Cortex of kidney (tissue), 1 donor: ENCODE measurements around the gene KRTAP5-7.
"Not testable (repeated sequence)": the region's sequence is repeated elsewhere in the genome, so short reads cannot be mapped to it uniquely, and the experiment has no call there.

Experiments used
- DNase-seq: peaks from one replicate; lab custom pipeline; 2025; lab: John Stamatoyannopoulos, UW

Gene KRTAP5-7

GRCh38 chr11:71526796-71527575, at the start of gene KRTAP5-7:
Gene KRTAP5-7 (plus strand): TSS chr11:71527267. CDS start chr11:71527301, 34 bp downstream.
- DNase-seq = not testable (repeated sequence)

- DNase-seq = no peak
These were observed 49.2 kb upstream of the KRTAP5-7 start for GRCh38 chr11:71477641-71478527.

- DNase-seq = no peak
These were observed 48.6 kb upstream of the KRTAP5-7 start for GRCh38 chr11:71478528-71478840.

GRCh38 chr11:71481101-71481960, 45.7 kb upstream of the KRTAP5-7 start:
- no peak for DNase-seq

GRCh38 chr11:71482216-71482615, 44.9 kb upstream of the KRTAP5-7 start:
- no peak for DNase-seq

GRCh38 chr11:71482746-71483364, 44.2 kb upstream of the KRTAP5-7 start:
- DNase-seq = no peak

GRCh38 chr11:71483692-71484091, 43.4 kb upstream of the KRTAP5-7 start:
- no peak for DNase-seq

- DNase-seq = no peak
These were observed 42.6 kb upstream of the KRTAP5-7 start for GRCh38 chr11:71484248-71485062.

GRCh38 chr11:71485063-71485399, 42.0 kb upstream of the KRTAP5-7 start:
- no peak for DNase-seq

- no peak for DNase-seq
These were observed 41.6 kb upstream of the KRTAP5-7 start for GRCh38 chr11:71485466-71485865.

GRCh38 chr11:71486320-71486719, 40.7 kb upstream of the KRTAP5-7 start:
- no peak for DNase-seq

- no peak for DNase-seq
These were observed 38.3 kb upstream of the KRTAP5-7 start for GRCh38 chr11:71488681-71489270.

- DNase-seq = no peak
These were observed 37.6 kb upstream of the KRTAP5-7 start for GRCh38 chr11:71489311-71490043.

GRCh38 chr11:71490044-71490730, 36.9 kb upstream of the KRTAP5-7 start:
- no peak for DNase-seq

- no peak for DNase-seq
These were observed 36.2 kb upstream of the KRTAP5-7 start for GRCh38 chr11:71490731-71491390.

GRCh38 chr11:71491531-71491930, 35.5 kb upstream of the KRTAP5-7 start:
- DNase-seq = no peak

GRCh38 chr11:71491940-71492339, 35.1 kb upstream of the KRTAP5-7 start:
- no peak for DNase-seq
